H1 (cell line): ENCODE measurements around the gene FBN1. TPM values are rescaled to one million over a fixed set of nuclear protein-coding genes. Genes with fewer than 3 reads are reported as not detected.

Experiments
- CTCF ChIA-PET: fragments of 300-600 bp; sonication (Branson Sonifier 250); formaldehyde crosslinking; loops from one replicate; lab custom pipeline; 2021; ENCODE audit not compliant: partially characterized antibody; lab: Charles Lee
- POLR2A ChIA-PET: fragments of 300-600 bp; sonication (Branson Sonifier 250); formaldehyde crosslinking; loops from one replicate; lab custom pipeline; 2021; ENCODE audit warnings: inconsistent platforms; ENCODE audit not compliant: partially characterized antibody; lab: Charles Lee
- DNase-seq, 2 experiments: peaks; one replicate each; pipeline versions ENCODE4 v3.0.0 to v3.0.0-alpha.2; 2010 to 2022; ENCODE audit warnings: low spot score in 2 of 2, low read depth in 1 of 2, mixed read lengths in 1 of 2
- FAIRE-seq: peaks from 2 replicates; lab custom pipeline; 2011; peaks lifted over from hg19 to GRCh38; lab: Jason Lieb, UNC
- H2AFZ ChIP-seq: 2 replicates; pipeline ENCODE4 v1.8.1; 2012; ENCODE audit warnings: low read length, inconsistent platforms
- H2AK5ac ChIP-seq: 2 replicates; pipeline ENCODE4 v1.6.1; 2013; ENCODE audit warnings: low read depth, low read length
- H2BK120ac ChIP-seq: replicated peaks from 2 replicates; pipeline ENCODE3; 2013; ENCODE audit warnings: low read depth, low read length, inconsistent platforms
- H2BK12ac ChIP-seq: 2 replicates; pipeline ENCODE4 v1.6.1; 2013; ENCODE audit warnings: low read depth, low read length
- H2BK15ac ChIP-seq: 2 replicates; pipeline ENCODE4 v1.6.1; 2013; ENCODE audit warnings: low read length
- H2BK20ac ChIP-seq: 2 replicates; pipeline ENCODE4 v1.6.1; 2013; ENCODE audit warnings: low read length
- H2BK5ac ChIP-seq: 2 replicates; pipeline ENCODE4 v1.6.1; 2013; ENCODE audit warnings: low read depth, low read length
- H3K14ac ChIP-seq: 2 replicates; pipeline ENCODE4 v1.6.1; 2013; ENCODE audit warnings: inconsistent platforms; ENCODE audit not compliant: insufficient read length
- H3K18ac ChIP-seq: 2 replicates; pipeline ENCODE4 v1.6.1; 2013; ENCODE audit warnings: low read length; ENCODE audit errors: extremely low read depth
- H3K23ac ChIP-seq: 2 replicates; pipeline ENCODE4 v1.6.1; 2013; ENCODE audit warnings: inconsistent platforms; ENCODE audit not compliant: insufficient read length
- H3K23me2 ChIP-seq: 2 replicates; pipeline ENCODE4 v1.6.1; 2013; ENCODE audit warnings: low read depth, low read length
- H3K27ac ChIP-seq: 2 replicates; pipeline ENCODE4 v1.6.1; 2011; ENCODE audit warnings: low read depth, low read length, inconsistent platforms
- H3K27me3 ChIP-seq, 4 experiments: replicated peaks in 1 of 4; 1 replicate in 1 of 4; 2 replicates in 3 of 4; pipeline versions ENCODE4 v1.6.1 to v1.8.1; 2011 to 2013; ENCODE audit warnings: low read length in 3 of 4, mild to moderate bottlenecking in 3 of 4, inconsistent platforms in 2 of 4, mixed read lengths in 2 of 4, moderate library complexity in 1 of 4; ENCODE audit not compliant: control insufficient read depth in 3 of 4, insufficient read depth in 3 of 4; ENCODE audit errors: extremely low read depth in 1 of 4
- H3K36me3 ChIP-seq, 4 experiments: 2 replicates each; pipeline versions ENCODE4 v1.6.1 to v1.8.1; 2011 to 2013; ENCODE audit warnings: mild to moderate bottlenecking in 4 of 4, low read length in 3 of 4, moderate library complexity in 2 of 4, control low read depth in 1 of 4, inconsistent platforms in 1 of 4; ENCODE audit not compliant: insufficient read depth in 4 of 4, control insufficient read depth in 2 of 4
- H3K4ac ChIP-seq: replicated peaks from 2 replicates; pipeline ENCODE3; 2013; ENCODE audit warnings: low read length, low read depth, mixed read lengths, inconsistent platforms; ENCODE audit not compliant: insufficient read length
- H3K4me1 ChIP-seq, 4 experiments: replicated peaks in 1 of 4; 1 replicate in 1 of 4; 2 replicates in 3 of 4; pipeline versions ENCODE4 v1.6.1 to v1.8.1; 2011 to 2013; ENCODE audit warnings: low read length in 3 of 4, inconsistent platforms in 2 of 4, mixed read lengths in 1 of 4; ENCODE audit not compliant: insufficient read depth in 4 of 4, control insufficient read depth in 3 of 4
- H3K4me2 ChIP-seq, 2 experiments: 2 replicates each; pipeline versions ENCODE4 v1.6.1 to v1.8.1; 2011 to 2013; ENCODE audit warnings: low read depth in 2 of 2, low read length in 2 of 2, control low read depth in 1 of 2, inconsistent platforms in 1 of 2, mild to moderate bottlenecking in 1 of 2; ENCODE audit not compliant: insufficient read depth in 1 of 2
- H3K4me3 ChIP-seq, 4 experiments: fragments of 200-600, 300-600 bp in 1 of 4; sonication (generic), shearing (Covaris generic), sonication (Bioruptor Twin) in 1 of 4; 2 replicates each; pipeline versions ENCODE4 v1.5.1 to v1.8.1; 2011 to 2016; ENCODE audit warnings: low read length in 4 of 4, low read depth in 3 of 4, control low read depth in 2 of 4, inconsistent platforms in 2 of 4, mild to moderate bottlenecking in 2 of 4, mixed read lengths in 1 of 4, moderate library complexity in 1 of 4; ENCODE audit not compliant: insufficient read depth in 2 of 4; ENCODE audit errors: extremely low read depth in 1 of 4
- H3K56ac ChIP-seq: replicated peaks from 2 replicates; pipeline ENCODE3; 2013; ENCODE audit warnings: low read depth, mild to moderate bottlenecking, mixed read lengths, low read length, inconsistent platforms; ENCODE audit not compliant: insufficient read length
- H3K79me1 ChIP-seq: 2 replicates; pipeline ENCODE4 v1.6.1; 2013; ENCODE audit warnings: low read depth, low read length, control low read depth
- H3K79me2 ChIP-seq, 2 experiments: 2 replicates each; pipeline versions ENCODE4 v1.6.1 to v1.8.1; 2012 to 2013; ENCODE audit warnings: low read length in 2 of 2, mild to moderate bottlenecking in 2 of 2, inconsistent platforms in 1 of 2; ENCODE audit not compliant: insufficient read depth in 2 of 2, control insufficient read depth in 1 of 2
- H3K9ac ChIP-seq, 4 experiments: replicated peaks in 1 of 4; 1 replicate in 1 of 4; 2 replicates in 3 of 4; pipeline versions ENCODE4 v1.6.1 to v1.8.1; 2011 to 2013; ENCODE audit warnings: low read depth in 3 of 4, low read length in 3 of 4, control low read depth in 2 of 4, mild to moderate bottlenecking in 2 of 4, moderate library complexity in 2 of 4, inconsistent platforms in 1 of 4; ENCODE audit errors: extremely low read depth in 1 of 4
- H3K9me3 ChIP-seq, 2 experiments: 2 replicates each; pipeline versions ENCODE4 v1.6.1 to v1.8.1; 2012 to 2013; ENCODE audit warnings: mild to moderate bottlenecking in 2 of 2, moderate library complexity in 2 of 2, control low read depth in 1 of 2, inconsistent platforms in 1 of 2, low read depth in 1 of 2, low read length in 1 of 2, mixed read lengths in 1 of 2; ENCODE audit not compliant: insufficient read depth in 2 of 2
- H4K20me1 ChIP-seq, 2 experiments: replicated peaks in 1 of 2; 2 replicates each; pipeline versions ENCODE3 to v1.8.1; 2011 to 2013; ENCODE audit warnings: inconsistent platforms in 2 of 2, low read length in 2 of 2, mild to moderate bottlenecking in 1 of 2; ENCODE audit not compliant: insufficient read depth in 2 of 2, control insufficient read depth in 1 of 2
- H4K5ac ChIP-seq: 2 replicates; pipeline ENCODE4 v1.6.1; 2013; ENCODE audit warnings: low read length, low read depth, mixed read lengths, inconsistent platforms; ENCODE audit not compliant: insufficient read length
- H4K8ac ChIP-seq: 2 replicates; pipeline ENCODE4 v1.8.0; 2013; ENCODE audit warnings: mild to moderate bottlenecking, moderate library complexity, low read length, inconsistent platforms; ENCODE audit not compliant: insufficient read depth; ENCODE audit errors: extremely low read depth
- H4K91ac ChIP-seq: replicated peaks from 2 replicates; pipeline ENCODE3; 2013; ENCODE audit warnings: low read length, mixed read lengths, inconsistent platforms; ENCODE audit not compliant: insufficient read length
- ATF2 ChIP-seq: IDR thresholded peaks from 2 replicates; pipeline ENCODE4 v1.6.1; 2012; ENCODE audit warnings: low read length, inconsistent platforms
- BCL11A ChIP-seq, 2 experiments: IDR thresholded peaks; one replicate each; pipeline ENCODE4 v1.6.1; 2011; ENCODE audit warnings: low read depth in 2 of 2, low read length in 2 of 2, mild to moderate bottlenecking in 2 of 2
- CHD2 ChIP-seq: IDR thresholded peaks from 2 replicates; pipeline ENCODE4 v1.6.1; 2012; ENCODE audit warnings: low read length, improper control_type of control experiment
- CTBP2 ChIP-seq: IDR thresholded peaks from 2 replicates; pipeline ENCODE4 v1.7.0; 2011; ENCODE audit warnings: borderline replicate concordance, mild to moderate bottlenecking, moderate library complexity, mixed read lengths, low read length; ENCODE audit not compliant: insufficient read depth, insufficient read length
- KDM1A ChIP-seq: fragments of 200-600, 300-600 bp; sonication (generic); IDR thresholded peaks from 2 replicates; pipeline ENCODE4 v1.7.1; 2016; ENCODE audit warnings: mild to moderate bottlenecking, low read length, borderline replicate concordance
- KDM4A ChIP-seq: IDR thresholded peaks from one replicate; pipeline ENCODE4 v1.7.1; 2012; ENCODE audit warnings: low read depth, mild to moderate bottlenecking, moderate library complexity, low read length, inconsistent platforms; ENCODE audit not compliant: severe bottlenecking
- SIRT6 ChIP-seq: IDR thresholded peaks from one replicate; pipeline ENCODE4 v1.7.1; 2012; ENCODE audit warnings: low read length, inconsistent platforms
- SP1 ChIP-seq: IDR thresholded peaks from 2 replicates; pipeline ENCODE4 v1.6.1; 2011; ENCODE audit warnings: low read depth, low read length
- SUZ12 ChIP-seq: fragments of 200-600 bp; sonication (generic); IDR thresholded peaks from 2 replicates; pipeline ENCODE4 v1.6.1; 2012; ENCODE audit warnings: mild to moderate bottlenecking, inconsistent platforms, low read length, moderate library complexity, mixed read lengths
- TAF1 ChIP-seq: IDR thresholded peaks from 2 replicates; pipeline ENCODE4 v1.6.1; 2011; ENCODE audit warnings: mild to moderate bottlenecking, low read depth, low read length
- TAF7 ChIP-seq: optimal IDR thresholded peaks from 2 replicates; pipeline ENCODE3; 2011; ENCODE audit warnings: low read depth, mild to moderate bottlenecking, inconsistent platforms, low read length, moderate library complexity, borderline replicate concordance
- YY1 ChIP-seq: IDR thresholded peaks from 2 replicates; pipeline ENCODE4 v1.6.1; 2011; ENCODE audit warnings: low read depth, mild to moderate bottlenecking, low read length
- WGBS, 2 experiments: shearing (Covaris generic) in 1 of 2; methylation state at CpG; one replicate each; pipeline versions ENCODE4 v1.1.6 to v1.1.7; 2013 to 2015; ENCODE audit warnings: low lambda C conversion rate in 2 of 2, mixed read lengths in 2 of 2, inconsistent platforms in 1 of 2, low coverage in 1 of 2, missing lambda C conversion rate in 1 of 2; ENCODE audit not compliant: insufficient replicate concordance in 2 of 2, insufficient coverage in 1 of 2, insufficient read length in 1 of 2; ENCODE audit errors: extremely low coverage in 1 of 2, missing lambda C conversion rate in 1 of 2; 5-methylcytosine and 5-hydroxymethylcytosine counted together
- polyA plus RNA-seq, 7 experiments: library from polyadenylated mRNA; depleted of rRNA in 3 of 7; stranded (reverse) in 5 of 7; unstranded in 2 of 7; fragments of >200 nt in 5 of 7; fragments of 200-250 nt in 2 of 7; gene quantifications; 1 replicate in 5 of 7; 2 replicates in 1 of 7; 4 replicates in 1 of 7; pipeline versions ENCODE4 v1.2.1 to v1.2.3, GENCODE V29; 2011 to 2013; ENCODE audit warnings: missing spikeins in 2 of 7, mixed read lengths in 2 of 7
- total RNA-seq: library from RNA; stranded (reverse); fragmentation: NEBNext Ultra II Directional; extraction: Animal tissue kit (Norgen Biotek cat#: 25700); gene quantifications from 2 replicates; pipeline ENCODE4 v1.2.1, GENCODE V29; 2021

The FBN1 gene
- total and polyA plus RNA-seq, 2 of the 8 experiments (the other 6 are each of a cell fraction or from before 2014, with no cell fraction given) = 3.0 to 4.0 TPM

GRCh38 chr15:48550822-48551525, 94.5 kb downstream of the FBN1 start:
- H3K9ac ChIP-seq = no peak overlapping the region
- no peaks in the 10 kb centered on the region for H4K20me1 ChIP-seq
- DNase-seq (no peak), FAIRE-seq (no peak)
- ChIA-PET CTCF (no interaction called here), POLR2A (no interaction called here)
- H3K23me2 ChIP-seq = no peaks in the 10 kb centered on the region
- H3K9me3 ChIP-seq = no peaks in the 10 kb centered on the region
- no peak overlapping the region for H3K4me3 ChIP-seq
- H2BK20ac ChIP-seq = no peak overlapping the region
- H3K79me1 ChIP-seq = no peaks in the 10 kb centered on the region
- H3K4me2 ChIP-seq = no peak overlapping the region
- no peak overlapping the region for H3K23ac ChIP-seq
- H2BK120ac ChIP-seq = no peak overlapping the region
- no peak overlapping the region for H3K27ac ChIP-seq
- H3K27me3 ChIP-seq = no peaks in the 10 kb centered on the region
- H4K91ac ChIP-seq = no peak overlapping the region
- no peak overlapping the region for H3K14ac ChIP-seq
- no peak overlapping the region for H4K5ac ChIP-seq
- no peak overlapping the region for H2AK5ac ChIP-seq
- no peak overlapping the region for H2BK5ac ChIP-seq
- no peak overlapping the region for H4K8ac ChIP-seq
- H3K4ac ChIP-seq = no peak overlapping the region
- H2BK15ac ChIP-seq = no peak overlapping the region
- no peak overlapping the region for H3K56ac ChIP-seq
- H3K36me3 ChIP-seq = no peaks in the 10 kb centered on the region; a peak in 1 of 8 replicates
- no peak overlapping the region for H2BK12ac ChIP-seq
- H2AFZ ChIP-seq = no peak overlapping the region
- WGBS, 2 experiments = 86% methylated on average over 3 of the region's 3 CpGs; no CpG with 5 or more reads in 1 of the 2 experiments
- no peaks in the 10 kb centered on the region for H3K4me1 ChIP-seq
- no peaks in the 10 kb centered on the region for H3K79me2 ChIP-seq
- H3K18ac ChIP-seq = no peak overlapping the region
- TF ChIP-seq SUZ12 (no peak), TAF1 (no peak), KDM1A (no peak), YY1 (no peak), SIRT6 (no peak), CHD2 (no peak), TAF7 (no peak), BCL11A (IDR thresholded peaks at IDR 0.05; ENCODE audit: low read depth in 2 of 2, low read length in 2 of 2) (no peak), SP1 (no peak), CTBP2 (no peak), KDM4A (no peak), ATF2 (no peak)
